Hepatocyte (in vitro differentiated cells): ENCODE measurements around the gene DCDC1. TPM values are rescaled to one million over a fixed set of nuclear protein-coding genes. Genes with fewer than 3 reads are reported as not detected.

Source experiments
- DNase-seq: peaks from one replicate; pipeline ENCODE4 v3.0.0-alpha.2; 2016; ENCODE audit warnings: low spot score
- H2AFZ ChIP-seq: fragments of 200-600 bp; sonication (generic); 2 replicates; pipeline ENCODE4 v1.6.0; 2016; ENCODE audit warnings: antibody characterized with exemption, mild to moderate bottlenecking
- H3K27ac ChIP-seq: fragments of 200-600 bp; sonication (generic); 2 replicates; pipeline ENCODE4 v1.5.1; 2016; ENCODE audit warnings: mild to moderate bottlenecking
- H3K27me3 ChIP-seq: fragments of 200-600 bp; sonication (generic); 2 replicates; pipeline ENCODE4 v1.6.1; 2016
- H3K36me3 ChIP-seq: fragments of 200-600 bp; sonication (generic); replicated peaks from 2 replicates; pipeline ENCODE4 v1.5.1; 2016; ENCODE audit warnings: low read depth; ENCODE audit not compliant: insufficient read depth
- H3K4me1 ChIP-seq: fragments of 200-600 bp; sonication (generic); 2 replicates; pipeline ENCODE4 v1.5.1; 2016; ENCODE audit warnings: mild to moderate bottlenecking, moderate library complexity; ENCODE audit not compliant: insufficient read depth
- H3K4me2 ChIP-seq: fragments of 200-600 bp; sonication (generic); 2 replicates; pipeline ENCODE4 v1.6.0; 2016
- H3K4me3 ChIP-seq: fragments of 200-600 bp; sonication (generic); 2 replicates; pipeline ENCODE4 v1.5.1; 2016; ENCODE audit warnings: mild to moderate bottlenecking
- H3K79me2 ChIP-seq: fragments of 200-600 bp; sonication (generic); 2 replicates; pipeline ENCODE4 v1.6.0; 2017; ENCODE audit warnings: mild to moderate bottlenecking
- H3K9me2 ChIP-seq: fragments of 200-600 bp; sonication (generic); replicated peaks from 2 replicates; pipeline ENCODE4 v1.6.0; 2017; ENCODE audit warnings: mild to moderate bottlenecking; ENCODE audit not compliant: insufficient read depth
- H3K9me3 ChIP-seq: fragments of 200-600 bp; sonication (generic); 2 replicates; pipeline ENCODE4 v1.5.1; 2016; ENCODE audit warnings: low read depth, mild to moderate bottlenecking
- H4K20me1 ChIP-seq: fragments of 200-600 bp; sonication (generic); 2 replicates; pipeline ENCODE4 v1.6.0; 2016; ENCODE audit warnings: mild to moderate bottlenecking; ENCODE audit not compliant: insufficient read depth, poor library complexity, severe bottlenecking
- EZH2 ChIP-seq: fragments of 200-600 bp; sonication (generic); IDR thresholded peaks from 2 replicates; pipeline ENCODE4 v1.6.1; 2016; ENCODE audit warnings: antibody characterized with exemption, mild to moderate bottlenecking, borderline replicate concordance
- EZH2phosphoT487 ChIP-seq: fragments of 200-600 bp; sonication (generic); IDR thresholded peaks from one replicate; pipeline ENCODE4 v1.6.1; 2018; ENCODE audit warnings: antibody characterized with exemption, mild to moderate bottlenecking, low read depth, moderate library complexity; ENCODE audit not compliant: unreplicated experiment, severe bottlenecking
- WGBS: methylation state at CpG from one replicate; pipeline ENCODE4 v1.1.6; 2016; ENCODE audit warnings: low lambda C conversion rate; ENCODE audit errors: missing lambda C conversion rate; 5-methylcytosine and 5-hydroxymethylcytosine counted together
- polyA plus RNA-seq: library from polyadenylated mRNA; unstranded; fragments of >200 nt; fragmentation: Nextera tagmentation; extraction: Ambion mirVana; gene quantifications from 2 replicates; pipeline ENCODE4 v1.2.1, GENCODE V29; 2016
- total RNA-seq: library from RNA; depleted of rRNA; stranded (reverse); fragments of >200 nt; gene quantifications from 2 replicates; pipeline ENCODE4 v1.2.3, GENCODE V29; 2014
- TF ChIP-seq, protein P1 (sequence below): fragments of 200-600 bp; sonication (generic); IDR thresholded peaks from 2 replicates; pipeline ENCODE4 v1.5.1; 2016; ENCODE audit warnings: antibody characterized with exemption, mild to moderate bottlenecking; ENCODE audit not compliant: poor library complexity

Gene DCDC1
- total and polyA plus RNA-seq, 2 experiments from 2014 or later, result 0.63 to 1.9 TPM

- H3K4me3 ChIP-seq, result no peak overlapping the region
- H3K27me3 ChIP-seq, result no peaks in the 10 kb centered on the region
- H4K20me1 ChIP-seq, result no peaks in the 10 kb centered on the region
- TF ChIP-seq EZH2phosphoT487 (no peak), EZH2 (no peak)
- TF ChIP-seq, protein P1, sequence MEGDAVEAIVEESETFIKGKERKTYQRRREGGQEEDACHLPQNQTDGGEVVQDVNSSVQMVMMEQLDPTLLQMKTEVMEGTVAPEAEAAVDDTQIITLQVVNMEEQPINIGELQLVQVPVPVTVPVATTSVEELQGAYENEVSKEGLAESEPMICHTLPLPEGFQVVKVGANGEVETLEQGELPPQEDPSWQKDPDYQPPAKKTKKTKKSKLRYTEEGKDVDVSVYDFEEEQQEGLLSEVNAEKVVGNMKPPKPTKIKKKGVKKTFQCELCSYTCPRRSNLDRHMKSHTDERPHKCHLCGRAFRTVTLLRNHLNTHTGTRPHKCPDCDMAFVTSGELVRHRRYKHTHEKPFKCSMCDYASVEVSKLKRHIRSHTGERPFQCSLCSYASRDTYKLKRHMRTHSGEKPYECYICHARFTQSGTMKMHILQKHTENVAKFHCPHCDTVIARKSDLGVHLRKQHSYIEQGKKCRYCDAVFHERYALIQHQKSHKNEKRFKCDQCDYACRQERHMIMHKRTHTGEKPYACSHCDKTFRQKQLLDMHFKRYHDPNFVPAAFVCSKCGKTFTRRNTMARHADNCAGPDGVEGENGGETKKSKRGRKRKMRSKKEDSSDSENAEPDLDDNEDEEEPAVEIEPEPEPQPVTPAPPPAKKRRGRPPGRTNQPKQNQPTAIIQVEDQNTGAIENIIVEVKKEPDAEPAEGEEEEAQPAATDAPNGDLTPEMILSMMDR, result no peak
- no peaks in the 10 kb centered on the region for H3K79me2 ChIP-seq
- H3K9me3 ChIP-seq, result no peaks in the 10 kb centered on the region
- no peaks in the 10 kb centered on the region for H3K9me2 ChIP-seq
- no peaks in the 10 kb centered on the region for H3K36me3 ChIP-seq
- WGBS, result 62% methylated on average over 4 of the region's 4 CpGs
- H3K4me1 ChIP-seq, result no peaks in the 10 kb centered on the region
- H3K27ac ChIP-seq, result no peak overlapping the region
- DNase-seq, result no peak
- H2AFZ ChIP-seq, result no peak overlapping the region
- no peak overlapping the region for H3K4me2 ChIP-seq
Observed at GRCh38 chr11:31246451-31247165, 122.9 kb downstream of the DCDC1 start.

DNA sequence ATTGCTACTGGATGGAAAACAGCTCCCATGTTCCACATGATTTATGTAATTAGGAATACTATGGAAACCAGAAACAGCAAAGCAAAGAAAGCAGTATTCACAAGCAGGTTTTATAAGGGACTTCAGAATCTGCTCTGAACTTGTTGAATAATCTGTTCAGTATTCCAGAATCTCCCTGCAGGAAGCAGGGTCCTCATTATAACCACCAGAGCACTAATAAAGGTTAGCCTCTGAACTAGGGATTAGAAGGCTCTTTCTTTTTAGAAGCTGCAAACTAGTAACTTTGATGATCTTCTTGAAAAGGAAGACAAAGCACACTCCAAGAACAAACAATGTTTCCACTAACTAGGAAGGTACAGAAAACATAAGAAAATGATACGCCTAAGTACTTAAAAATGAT is 125.8 kb downstream of the DCDC1 start:
- Histone ChIP-seq H3K9me3 (no peaks in the 10 kb centered on the region), H2AFZ (no peak overlapping the region), H3K36me3 (no peaks in the 10 kb centered on the region), H4K20me1 (no peaks in the 10 kb centered on the region), H3K79me2 (no peaks in the 10 kb centered on the region), H3K27me3 (no peaks in the 10 kb centered on the region), H3K27ac (no peak overlapping the region), H3K4me2 (no peak overlapping the region), H3K4me3 (no peak overlapping the region), H3K4me1 (no peaks in the 10 kb centered on the region), H3K9me2 (no peaks in the 10 kb centered on the region)
- no peak for DNase-seq
- 95% methylated on average over 1 of the region's 1 CpG for WGBS
- TF ChIP-seq, protein P1, result no peak
- TF ChIP-seq EZH2 (no peak), EZH2phosphoT487 (no peak)

DNA sequence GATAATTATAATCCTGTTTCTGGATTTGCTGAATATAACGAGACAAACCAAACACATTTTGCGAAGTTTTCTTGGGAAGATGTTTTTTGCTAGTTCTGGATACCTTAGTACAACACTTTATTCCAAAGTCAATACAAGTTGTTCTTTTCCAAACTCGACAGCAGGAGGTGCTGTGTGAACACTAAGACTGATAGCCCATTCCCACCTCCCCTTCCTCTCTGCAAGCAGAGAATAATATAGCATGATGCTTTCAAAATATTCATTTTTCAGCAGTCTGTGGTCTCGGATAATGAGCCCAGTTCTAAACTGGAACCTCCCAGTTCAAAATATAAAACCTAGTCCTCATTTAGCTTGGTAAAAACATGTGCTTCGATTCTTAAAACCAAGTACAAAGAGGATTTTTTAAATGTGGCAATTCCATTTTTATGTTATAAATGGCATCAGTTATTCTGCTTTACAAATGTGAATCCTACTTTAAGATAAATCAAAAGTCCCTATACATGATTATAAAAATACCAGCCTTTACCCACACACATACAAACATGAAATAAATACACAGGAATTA is 129.1 kb downstream of the DCDC1 start:
- no peak overlapping the region for H3K27ac ChIP-seq
- peak; percentile 66 for DNase-seq
- H4K20me1 ChIP-seq, result no peaks in the 10 kb centered on the region
- no peaks in the 10 kb centered on the region for H3K79me2 ChIP-seq
- no peaks in the 10 kb centered on the region for H3K4me1 ChIP-seq
- WGBS, result 21% methylated on average over 5 of the region's 5 CpGs
- H3K9me2 ChIP-seq, result no peaks in the 10 kb centered on the region
- no peaks in the 10 kb centered on the region for H3K36me3 ChIP-seq
- no peaks in the 10 kb centered on the region for H3K27me3 ChIP-seq
- H3K4me3 ChIP-seq, result no peak overlapping the region
- H3K4me2 ChIP-seq, result no peak overlapping the region
- H3K9me3 ChIP-seq, result no peaks in the 10 kb centered on the region
- H2AFZ ChIP-seq, result no peak overlapping the region
- TF ChIP-seq, protein P1, result peak; percentile 70
- TF ChIP-seq EZH2phosphoT487 (no peak), EZH2 (no peak)
